HG03565 (cell line): ENCODE data around the gene KCNIP1.

ENCODE experiments used
- ATAC-seq: cut with Tn5 transposase; IDR thresholded peaks from one replicate; pipeline ENCODE4 v1.9.1; 2021; ENCODE audit warnings: mild to moderate bottlenecking, moderate library complexity; ENCODE audit not compliant: unreplicated experiment

KCNIP1 gene

DNA sequence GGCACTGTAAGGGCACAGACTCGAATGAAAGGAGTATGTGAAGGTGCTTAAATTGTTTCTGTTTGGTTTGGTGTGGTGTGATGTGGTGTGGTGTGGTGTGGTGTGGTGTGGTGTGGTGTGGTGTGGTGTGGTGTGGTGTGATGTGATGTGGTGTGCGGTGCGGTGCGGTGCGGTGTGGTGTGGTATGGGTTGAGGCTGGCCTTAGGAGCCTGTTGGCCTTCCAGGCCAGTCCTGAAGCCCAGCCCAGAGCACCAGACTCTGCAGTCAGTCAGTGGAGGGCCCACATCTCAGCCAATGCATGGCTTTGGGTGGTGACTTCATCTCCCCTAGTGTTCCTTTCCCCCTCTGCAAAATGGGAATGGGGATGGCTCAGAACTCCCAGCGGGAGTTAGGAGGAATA, 85.8 kb downstream of the KCNIP1 start:
- no peak for ATAC-seq

DNA sequence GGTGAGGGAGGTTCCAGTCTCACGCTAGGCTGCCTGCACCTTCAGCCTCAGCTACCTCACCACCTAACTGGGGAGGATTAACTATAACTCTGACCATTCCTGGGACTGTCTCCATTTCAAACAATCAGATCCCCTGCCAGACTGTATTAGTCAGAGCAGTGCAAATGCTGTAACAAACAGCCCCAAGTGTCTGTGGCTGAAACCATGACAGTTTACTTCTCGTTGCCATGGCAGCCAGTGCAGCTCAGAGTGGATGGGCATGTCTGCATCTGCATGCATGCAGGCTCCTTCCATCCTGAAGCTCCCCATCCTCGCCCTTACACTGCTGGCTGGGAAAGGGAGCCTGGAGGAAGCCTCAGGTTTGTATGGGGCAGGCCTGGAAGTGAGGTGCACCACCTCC, 86.7 kb downstream of the KCNIP1 start:
- no peak for ATAC-seq

DNA sequence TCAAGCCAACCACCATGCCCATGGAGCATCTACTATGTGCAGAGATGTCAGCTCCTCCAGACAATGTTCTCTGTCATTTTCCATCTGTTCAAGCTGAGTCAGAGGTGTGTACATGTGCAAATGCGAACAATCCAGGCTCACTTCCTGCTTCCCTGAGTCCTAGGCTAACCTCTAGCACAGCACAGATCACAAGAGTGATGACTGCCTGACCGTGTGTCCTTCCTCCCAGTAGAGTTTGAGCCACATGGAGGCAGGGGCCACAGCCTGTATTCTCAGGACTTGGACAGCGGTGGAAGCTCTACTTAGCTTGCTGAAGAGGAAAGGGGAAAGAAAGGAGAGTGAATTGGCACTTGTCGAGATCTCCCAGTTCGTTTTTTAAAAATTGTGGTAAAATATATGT, 87.2 kb downstream of the KCNIP1 start:
- ATAC-seq: no peak

DNA sequence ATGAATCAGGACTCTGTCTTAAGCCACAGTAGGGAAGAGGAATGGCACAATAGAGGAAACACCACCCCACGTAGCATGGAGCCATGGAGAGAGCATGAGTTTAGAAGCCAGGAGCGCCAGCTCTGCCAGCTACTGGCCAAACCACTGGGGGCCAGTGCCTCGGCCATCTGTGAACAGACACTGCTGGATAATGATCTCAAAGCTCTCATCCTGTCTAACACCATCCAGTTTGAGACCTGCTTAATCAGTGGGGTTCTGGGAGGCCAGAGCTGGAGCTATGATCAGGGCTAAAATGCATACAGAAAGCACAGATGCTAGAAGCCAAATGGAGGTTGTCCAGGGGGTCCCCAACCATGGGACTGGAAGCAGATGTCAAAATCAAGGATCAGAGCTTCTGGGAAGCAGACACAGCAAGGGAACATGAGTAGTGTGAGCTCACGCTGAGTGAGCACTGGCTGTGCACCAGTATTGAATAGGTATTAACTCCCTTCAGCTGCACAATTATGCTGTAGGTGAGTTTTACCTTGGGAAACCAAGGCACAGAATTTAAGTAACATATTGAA, 92.7 kb downstream of the KCNIP1 start:
- ATAC-seq: no peak

DNA sequence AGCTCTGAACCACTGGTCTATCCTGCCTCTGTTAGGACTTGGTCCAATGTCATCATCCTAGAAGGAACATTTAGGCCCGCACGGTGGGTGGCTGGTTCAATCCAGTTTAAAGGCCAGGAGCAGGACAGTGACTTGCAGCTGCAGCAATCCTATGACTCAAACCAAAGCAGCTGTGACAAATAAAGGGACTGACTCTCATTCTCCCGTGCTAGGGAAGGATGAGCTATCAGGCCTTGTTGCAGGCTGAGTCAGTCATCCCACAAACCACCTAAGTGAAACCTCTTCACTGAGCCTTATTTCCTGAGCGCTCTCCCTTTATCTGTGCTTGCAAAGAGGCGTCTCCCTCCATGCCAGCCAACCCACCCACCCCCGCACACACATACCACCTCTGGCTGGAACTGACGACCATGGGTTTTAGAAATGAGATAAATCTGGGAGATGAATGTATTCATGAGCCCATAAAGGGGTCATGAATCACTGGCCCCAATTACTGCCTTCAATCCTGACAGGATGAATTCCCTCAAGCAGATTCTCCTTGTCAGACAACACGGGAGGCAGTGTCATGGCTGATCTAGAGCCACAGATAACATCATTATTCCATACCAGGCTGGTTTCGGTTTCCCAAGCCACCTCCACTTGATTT, 93.4 kb downstream of the KCNIP1 start:
- ATAC-seq: no peak

DNA sequence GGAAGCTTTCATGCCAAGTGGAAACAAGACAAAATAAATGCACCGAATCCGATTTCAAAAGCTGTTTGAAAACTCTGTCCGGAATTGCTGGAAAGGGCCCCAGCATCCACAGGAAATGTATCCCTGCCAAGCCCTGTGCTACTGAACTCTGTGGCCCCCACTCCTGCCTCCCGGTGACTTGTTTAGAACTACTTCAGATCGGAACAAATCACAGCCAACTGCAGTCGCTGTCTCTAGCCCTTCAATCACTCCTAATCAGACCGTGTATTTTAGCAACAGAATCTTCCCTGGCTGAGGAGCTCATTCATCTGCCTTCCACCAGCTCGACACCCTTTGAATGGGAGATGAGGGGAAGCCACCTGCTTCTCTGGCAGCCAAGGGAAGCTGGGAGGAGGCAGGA, 94.1 kb downstream of the KCNIP1 start:
- ATAC-seq: no peak

DNA sequence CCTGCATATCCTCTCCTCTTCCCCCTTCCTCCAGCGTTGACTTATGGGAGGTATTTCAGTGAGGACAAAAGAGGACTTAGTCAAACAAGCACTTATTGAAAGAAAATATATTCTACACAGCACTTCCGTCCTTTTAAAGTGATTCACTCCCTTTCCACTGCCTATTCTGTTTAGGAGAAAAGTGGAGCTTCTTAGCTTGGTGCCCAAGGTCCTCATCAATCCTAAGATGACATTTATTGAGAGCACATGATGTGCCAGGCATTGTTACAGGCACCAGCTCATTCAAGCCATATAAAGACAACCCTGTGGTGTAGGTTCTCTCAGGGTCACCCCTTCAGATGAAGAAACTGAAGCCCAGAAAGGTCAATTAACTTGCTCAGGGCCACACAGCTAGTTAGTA, 95.9 kb downstream of the KCNIP1 start:
- no peak for ATAC-seq

DNA sequence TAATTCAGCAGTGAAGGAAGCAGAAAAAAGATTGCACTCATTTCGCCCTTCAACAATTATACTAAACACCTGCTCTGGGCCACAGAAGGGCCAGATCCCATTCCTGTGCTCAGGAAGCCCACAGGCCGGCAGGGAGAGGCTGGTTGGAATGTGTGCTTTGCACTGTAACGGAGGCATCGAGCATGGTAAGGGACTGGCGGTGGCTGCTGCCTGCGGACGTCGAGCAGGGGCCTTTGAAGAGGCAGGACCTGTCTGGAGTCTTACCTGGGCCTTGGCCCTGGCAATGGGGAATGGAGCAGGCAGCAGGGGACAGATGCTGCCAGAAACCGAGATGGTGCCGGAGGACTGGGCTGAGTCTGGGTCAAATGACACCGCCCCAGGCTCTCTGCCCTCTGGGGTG, 97.8 kb downstream of the KCNIP1 start:
- no peak for ATAC-seq

DNA sequence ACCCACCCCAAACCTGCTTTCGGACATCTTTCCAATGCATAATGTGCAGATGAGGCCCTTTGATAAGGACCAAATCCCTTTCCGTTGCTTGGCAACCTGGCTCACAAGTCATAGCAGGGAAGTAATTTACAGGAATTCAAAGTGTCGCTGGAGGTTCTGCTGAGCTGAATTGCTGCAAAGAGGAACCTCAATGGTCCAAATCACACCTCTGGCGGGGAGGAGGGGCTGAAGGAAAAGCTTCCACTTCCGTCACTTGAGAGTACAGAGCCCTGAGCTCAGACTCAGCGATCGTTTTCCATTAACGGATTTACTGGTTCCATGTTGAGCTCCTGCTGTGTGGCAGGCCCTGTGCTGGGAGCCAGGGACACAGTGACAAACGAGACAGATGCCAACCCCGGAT, 99.3 kb downstream of the KCNIP1 start:
- no peak for ATAC-seq

DNA sequence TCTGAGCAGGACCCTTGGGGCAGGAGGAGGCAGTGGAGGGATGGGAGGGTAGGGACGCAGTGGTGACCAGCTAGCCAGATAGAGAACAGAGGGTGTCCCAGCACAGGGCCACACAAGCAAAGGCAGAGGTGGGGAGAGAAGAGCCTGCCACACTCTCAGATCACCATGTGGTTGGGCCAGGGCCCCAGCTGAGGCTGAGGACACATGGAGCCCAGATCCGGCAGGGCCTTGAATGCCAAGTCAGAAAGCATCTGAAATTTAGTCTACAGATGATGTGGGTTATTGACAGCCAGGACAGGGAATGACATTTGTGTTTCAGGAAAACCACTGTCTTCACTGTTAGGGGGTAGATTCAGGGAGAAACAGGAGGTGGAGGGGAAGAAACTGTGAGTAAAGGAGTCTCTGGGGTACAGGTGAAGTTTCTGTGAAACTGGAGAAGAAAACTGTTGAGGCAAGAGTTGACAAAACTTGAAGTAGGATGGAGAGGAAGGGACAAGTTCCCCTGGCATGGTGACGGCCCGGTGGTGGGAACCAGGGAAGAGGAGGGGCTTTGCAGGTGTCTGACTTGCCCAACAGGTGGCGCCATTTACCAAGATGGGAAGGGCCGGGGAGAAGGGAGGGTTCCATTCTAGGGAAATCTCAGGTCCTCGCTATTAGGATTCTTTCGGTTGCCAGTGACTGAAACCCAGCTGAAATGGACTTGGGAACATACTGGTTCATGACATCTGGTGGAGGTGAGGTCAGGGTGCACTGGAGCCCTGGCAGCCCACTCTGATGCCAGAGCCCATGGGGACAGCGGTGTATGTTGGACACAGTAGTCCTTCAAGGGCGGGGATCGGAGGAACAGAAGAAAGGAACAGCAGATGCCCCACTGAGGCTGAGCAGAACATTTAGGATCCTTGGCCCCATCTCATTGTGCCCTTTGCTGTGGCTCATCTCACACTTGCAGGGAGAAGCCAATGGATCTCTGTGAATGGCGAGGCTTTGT, 100.1 kb downstream of the KCNIP1 start:
- ATAC-seq: no peak

DNA sequence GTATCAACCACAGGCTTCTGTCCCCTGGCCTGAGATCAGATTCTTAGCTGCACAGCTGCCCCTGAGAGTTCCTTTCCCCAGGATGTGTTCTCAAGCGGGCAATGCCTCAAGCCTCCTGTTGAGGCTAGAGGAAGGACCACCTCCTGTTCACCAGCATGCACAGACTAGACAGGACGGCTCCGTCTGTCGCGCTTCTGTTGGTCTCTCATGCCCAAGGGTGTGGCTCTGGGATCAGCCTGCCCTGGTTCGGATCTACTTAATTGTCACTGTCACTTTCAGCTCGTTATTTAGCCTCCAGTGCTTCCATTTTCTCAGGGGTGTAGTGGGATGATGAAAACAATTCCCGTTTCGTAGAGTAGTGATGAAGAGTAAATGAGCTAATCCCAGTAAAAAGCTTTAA, 103.1 kb downstream of the KCNIP1 start:
- ATAC-seq: no peak

DNA sequence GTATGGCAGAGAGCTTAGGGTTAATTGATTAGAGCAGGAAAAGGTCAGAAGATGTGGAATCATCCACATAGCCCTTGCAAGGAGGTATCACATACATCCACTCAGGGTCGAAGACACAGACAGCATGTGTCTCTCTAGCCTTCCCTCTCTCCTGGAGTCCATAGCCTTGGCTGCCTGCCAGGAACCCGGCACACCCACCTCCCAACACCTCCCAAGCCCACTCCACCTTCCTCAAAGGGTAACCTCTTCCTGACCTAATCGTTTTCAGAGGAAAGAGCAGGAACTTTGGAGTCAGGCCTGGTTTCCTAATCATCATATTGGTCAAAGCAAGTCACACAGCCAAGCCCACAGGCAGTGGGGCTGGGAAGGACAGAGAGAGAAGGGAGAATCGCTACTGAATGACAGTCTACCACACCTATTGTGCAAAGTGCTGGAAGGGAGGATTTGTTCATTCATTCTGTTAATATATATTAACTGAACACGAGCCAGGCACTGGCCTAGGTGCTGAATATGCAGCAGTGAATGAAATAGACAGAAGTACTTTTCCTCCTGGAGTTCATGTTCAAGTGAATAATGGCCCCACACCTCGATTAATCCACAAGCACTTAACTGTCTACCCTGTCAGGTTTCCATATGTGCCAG, 107.8 kb downstream of the KCNIP1 start:
- ATAC-seq: no peak

DNA sequence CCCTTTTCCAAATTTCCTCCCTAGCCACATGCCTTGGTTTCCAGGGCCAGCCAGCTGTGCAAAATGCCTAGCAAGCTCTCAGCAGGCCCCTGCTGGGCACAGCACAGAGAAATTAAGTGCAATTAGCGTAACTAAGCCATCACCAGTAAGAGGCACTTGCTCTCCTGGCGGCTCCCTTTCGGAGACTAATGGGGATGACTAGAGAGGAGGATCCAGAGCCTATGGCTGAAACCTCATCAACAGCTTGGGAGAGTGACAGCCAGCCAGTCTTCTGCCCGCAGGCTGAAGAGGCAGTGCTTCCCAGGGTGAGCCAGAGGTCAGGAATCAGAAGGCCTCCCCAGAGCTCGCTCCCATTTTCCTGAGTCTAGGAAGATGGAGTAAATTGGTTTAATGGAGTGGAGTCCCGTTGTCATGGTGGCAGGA, 108.4 kb downstream of the KCNIP1 start:
- ATAC-seq: no peak

DNA sequence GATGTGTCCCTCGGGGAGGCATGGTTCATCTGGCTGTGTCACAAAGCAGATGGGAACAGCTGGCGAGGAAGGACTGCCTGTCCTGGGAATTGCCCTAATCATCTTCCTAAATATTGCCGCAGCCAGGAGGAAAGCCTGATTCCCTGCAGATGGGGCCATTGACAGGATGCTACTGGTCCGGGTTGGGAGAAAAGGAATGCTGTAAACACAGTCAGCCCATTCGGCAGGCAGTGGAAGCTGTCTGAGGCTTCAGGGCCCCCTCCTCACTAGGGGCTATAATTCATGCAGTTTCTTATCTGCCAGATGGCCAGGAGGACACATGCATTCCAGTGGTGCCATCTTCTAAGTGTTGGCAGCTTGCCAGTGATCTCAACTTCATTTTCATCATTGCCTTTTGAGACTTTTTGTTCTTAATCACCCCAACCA, 110.3 kb downstream of the KCNIP1 start:
- no peak for ATAC-seq

DNA sequence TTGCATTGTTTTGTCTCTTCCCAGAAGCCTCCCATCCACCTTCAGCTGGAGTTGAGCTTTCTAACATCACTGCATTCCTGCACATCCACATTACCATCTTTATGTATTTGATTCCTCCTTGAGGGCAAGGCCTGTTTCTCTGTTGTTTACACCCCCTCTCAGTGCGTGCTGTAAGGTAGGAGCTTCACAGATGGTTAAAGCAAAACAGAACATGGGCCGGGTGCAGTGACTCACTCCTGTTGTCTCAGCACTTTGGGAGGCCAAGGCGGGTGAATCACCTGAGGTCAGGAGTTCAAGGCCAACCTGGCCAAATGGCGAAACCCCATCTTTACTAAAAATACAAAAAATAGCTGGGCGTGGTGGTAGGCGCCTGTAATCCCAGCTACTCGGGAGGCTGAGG, 110.9 kb downstream of the KCNIP1 start:
- no peak for ATAC-seq

DNA sequence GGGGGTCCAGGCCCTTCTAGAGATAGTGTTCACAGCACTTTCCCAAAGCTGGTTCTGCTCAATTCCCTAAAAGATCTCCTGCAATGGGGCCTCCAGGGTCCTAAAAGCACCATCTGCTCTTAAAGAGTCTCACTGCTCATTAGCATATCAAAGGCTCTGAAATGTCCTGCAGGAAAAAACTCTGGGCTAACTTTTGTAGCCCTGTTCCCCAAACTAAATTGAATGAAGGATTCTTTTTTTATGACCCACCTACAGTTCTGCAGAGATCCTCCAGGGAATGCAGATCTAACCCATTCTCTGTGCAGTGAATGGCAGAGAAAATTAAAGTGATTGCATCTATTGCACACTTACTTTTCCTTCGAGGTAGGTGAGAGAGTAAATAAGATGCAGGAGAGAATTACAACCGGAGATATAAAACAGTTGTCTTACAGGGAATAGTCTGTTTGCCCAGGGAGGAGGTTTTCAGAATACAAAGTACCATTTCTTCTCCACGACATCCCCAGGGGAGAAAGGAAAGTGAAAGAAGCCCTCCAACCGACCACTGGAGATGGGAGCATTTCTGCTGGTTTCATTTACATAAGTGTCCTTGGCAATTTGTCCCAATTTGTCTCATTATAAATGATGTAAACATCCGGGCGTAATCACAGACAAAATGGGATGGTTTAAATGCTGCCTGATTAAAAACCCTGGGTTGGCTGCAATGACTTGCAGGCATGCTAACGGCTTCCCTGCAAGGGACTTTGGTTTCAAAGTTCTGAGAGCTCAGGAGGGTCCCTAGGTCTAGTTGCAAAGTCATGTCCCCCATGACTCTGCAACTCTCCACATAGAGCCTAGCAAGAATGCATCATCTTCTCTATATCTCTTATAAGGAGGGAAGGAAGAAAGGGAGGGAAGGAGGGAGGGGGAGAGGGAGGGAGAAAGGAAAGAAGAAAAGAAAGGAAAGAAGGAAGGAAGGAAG, 114.0 kb downstream of the KCNIP1 start:
- no peak for ATAC-seq

DNA sequence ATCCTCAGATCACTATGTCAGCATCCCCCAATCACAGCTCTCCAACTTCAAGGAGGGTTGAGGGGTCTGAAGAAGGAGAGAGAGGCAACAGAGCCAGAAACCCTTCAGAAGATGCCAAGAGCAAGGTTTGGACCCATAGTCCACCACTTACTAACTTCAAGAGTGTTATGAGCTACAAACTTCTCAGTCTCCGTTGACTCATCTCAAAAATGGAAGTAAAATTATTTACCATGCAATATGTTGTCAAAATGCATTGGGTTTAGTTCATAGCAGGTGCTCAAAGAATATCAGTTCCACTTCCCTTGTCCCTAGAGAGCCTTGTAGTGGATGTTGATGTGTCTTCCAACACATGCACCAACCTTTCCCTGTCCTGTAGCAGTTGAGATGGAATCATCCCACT, 116.0 kb downstream of the KCNIP1 start:
- no peak for ATAC-seq

DNA sequence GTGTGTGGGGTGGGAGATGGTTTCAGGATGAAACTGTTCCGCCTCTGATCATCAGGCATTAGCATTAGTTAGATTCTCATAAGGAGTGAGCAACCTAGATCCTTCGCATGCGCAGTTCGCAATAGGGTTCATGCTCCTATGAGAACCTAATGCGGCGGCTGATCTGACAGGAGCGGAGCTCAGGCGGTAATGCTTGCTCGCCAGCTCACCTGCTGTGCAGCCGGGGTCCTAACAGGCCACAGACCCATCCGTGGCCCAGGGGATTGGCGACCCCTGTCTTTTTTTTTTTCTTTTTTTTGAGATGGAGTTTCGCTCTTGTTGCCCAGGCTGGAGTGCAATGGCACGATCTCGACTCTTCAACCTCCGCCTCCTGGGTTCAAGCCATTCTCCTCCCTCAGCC, 119.1 kb downstream of the KCNIP1 start:
- ATAC-seq: no peak

DNA sequence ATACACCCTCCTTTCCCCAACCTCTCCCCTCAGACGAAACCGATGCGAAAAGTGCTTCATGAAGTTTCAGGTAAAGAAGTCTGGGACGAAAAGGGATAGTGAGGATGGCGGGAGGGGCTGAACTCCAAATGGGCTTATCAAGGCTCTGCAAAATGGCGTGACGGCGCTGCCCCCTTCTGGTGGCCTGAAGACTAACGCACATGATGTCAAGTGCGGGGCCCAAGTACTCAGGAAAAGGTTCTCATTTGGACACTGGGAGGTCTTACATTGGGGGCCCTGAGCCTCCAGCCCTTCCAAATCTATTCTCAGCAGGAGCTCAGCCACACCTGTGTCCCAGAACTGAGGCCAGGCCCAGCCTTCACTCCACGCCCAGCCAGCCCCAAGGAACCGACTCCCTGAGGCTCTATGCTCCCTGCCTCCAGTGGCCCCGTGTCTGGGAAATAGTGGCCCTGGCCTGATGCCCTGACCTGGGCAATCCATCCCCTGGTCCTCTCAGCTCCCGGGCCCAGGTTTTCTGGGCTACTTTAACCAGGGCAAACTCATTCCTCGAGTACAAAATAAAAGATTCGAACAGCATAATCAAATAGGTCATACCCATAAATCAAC, 119.9 kb downstream of the KCNIP1 start:
- ATAC-seq: peak; percentile 57
